ENCODE data around the gene FLNB.
A peak's percentile ranks its signal among the peaks of the same experiment; 100 is the strongest.

- peak; percentile 20 to 69 (median 55) for TF ChIP-seq CTCF (IDR thresholded peaks at IDR 0.05)
- no peak for TF ChIP-seq POLR2A (IDR thresholded peaks at IDR 0.05)
Measured at GRCh38 chr3:58173669-58174398, 165.6 kb downstream of the FLNB start.
